GM12865 (cell line): ENCODE data around the gene KITLG.
"Not testable (repeated sequence)": the region's sequence is repeated elsewhere in the genome, so short reads cannot be mapped to it uniquely, and the experiment has no call there.

ENCODE experiments used
- DNase-seq: peaks from one replicate; pipeline ENCODE4 v3.0.0; 2010; ENCODE audit warnings: low read depth
- H3K4me3 ChIP-seq: 2 replicates; pipeline ENCODE4 v1.5.1; 2011; ENCODE audit warnings: mild to moderate bottlenecking, low read depth, low read length, control low read depth
- TF ChIP-seq, protein P1 (sequence below): IDR thresholded peaks from 2 replicates; pipeline ENCODE4 v1.5.1; 2011; ENCODE audit warnings: low read length, control low read depth, low read depth, inconsistent platforms; ENCODE audit not compliant: insufficient read depth; ENCODE audit errors: missing control alignments

The KITLG gene, protein sequence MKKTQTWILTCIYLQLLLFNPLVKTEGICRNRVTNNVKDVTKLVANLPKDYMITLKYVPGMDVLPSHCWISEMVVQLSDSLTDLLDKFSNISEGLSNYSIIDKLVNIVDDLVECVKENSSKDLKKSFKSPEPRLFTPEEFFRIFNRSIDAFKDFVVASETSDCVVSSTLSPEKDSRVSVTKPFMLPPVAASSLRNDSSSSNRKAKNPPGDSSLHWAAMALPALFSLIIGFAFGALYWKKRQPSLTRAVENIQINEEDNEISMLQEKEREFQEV

DNA sequence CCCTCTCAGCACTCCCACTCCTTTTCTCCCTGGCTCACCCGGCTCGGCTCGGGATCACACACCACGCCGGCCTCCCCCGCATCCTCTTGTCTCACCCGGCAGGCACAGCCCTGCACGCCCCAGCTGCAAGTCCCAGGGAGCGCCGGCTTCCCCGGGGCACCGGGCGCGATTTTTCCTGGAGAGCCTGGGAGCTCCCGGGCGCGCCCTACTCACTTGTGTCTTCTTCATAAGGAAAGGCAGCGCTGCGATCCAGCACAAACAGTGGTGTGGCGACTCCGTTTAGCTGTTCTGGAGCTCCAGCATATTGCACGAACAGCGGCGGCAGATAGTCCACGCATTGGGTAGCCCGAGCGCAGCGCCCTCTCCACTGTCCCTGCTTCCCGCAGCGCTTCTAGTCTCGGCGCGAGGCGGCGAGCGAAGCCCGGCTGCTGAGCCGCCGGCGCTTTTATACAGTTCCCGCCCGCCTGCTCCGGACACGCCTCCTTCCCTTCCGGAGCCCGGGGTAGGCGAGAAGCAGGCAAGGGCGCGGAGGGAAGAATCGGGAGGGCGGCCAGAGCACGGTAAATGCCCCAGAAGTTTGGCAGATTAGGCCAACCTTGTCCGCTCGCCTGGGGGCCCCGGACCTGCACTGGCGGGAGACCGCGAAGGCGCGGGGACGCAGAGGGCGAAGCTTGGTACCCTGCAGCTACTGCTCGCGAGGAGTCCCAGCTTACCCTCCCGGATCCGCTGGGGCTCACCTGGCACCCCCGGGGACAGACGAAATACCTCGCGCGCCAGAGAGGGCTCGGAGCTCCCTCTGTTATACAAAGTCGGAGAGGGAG, at the start of gene KITLG:
Gene KITLG, minus strand, starts transcription at position 421 of the 821 bp plus-strand sequence. Its CDS starts 193 bp downstream, at position 228.
- peak; percentile 60 for DNase-seq
- TF ChIP-seq, protein P1, sequence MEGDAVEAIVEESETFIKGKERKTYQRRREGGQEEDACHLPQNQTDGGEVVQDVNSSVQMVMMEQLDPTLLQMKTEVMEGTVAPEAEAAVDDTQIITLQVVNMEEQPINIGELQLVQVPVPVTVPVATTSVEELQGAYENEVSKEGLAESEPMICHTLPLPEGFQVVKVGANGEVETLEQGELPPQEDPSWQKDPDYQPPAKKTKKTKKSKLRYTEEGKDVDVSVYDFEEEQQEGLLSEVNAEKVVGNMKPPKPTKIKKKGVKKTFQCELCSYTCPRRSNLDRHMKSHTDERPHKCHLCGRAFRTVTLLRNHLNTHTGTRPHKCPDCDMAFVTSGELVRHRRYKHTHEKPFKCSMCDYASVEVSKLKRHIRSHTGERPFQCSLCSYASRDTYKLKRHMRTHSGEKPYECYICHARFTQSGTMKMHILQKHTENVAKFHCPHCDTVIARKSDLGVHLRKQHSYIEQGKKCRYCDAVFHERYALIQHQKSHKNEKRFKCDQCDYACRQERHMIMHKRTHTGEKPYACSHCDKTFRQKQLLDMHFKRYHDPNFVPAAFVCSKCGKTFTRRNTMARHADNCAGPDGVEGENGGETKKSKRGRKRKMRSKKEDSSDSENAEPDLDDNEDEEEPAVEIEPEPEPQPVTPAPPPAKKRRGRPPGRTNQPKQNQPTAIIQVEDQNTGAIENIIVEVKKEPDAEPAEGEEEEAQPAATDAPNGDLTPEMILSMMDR = no peak
- peak within 1 kb of the TSS; percentile 38 for H3K4me3 ChIP-seq

DNA sequence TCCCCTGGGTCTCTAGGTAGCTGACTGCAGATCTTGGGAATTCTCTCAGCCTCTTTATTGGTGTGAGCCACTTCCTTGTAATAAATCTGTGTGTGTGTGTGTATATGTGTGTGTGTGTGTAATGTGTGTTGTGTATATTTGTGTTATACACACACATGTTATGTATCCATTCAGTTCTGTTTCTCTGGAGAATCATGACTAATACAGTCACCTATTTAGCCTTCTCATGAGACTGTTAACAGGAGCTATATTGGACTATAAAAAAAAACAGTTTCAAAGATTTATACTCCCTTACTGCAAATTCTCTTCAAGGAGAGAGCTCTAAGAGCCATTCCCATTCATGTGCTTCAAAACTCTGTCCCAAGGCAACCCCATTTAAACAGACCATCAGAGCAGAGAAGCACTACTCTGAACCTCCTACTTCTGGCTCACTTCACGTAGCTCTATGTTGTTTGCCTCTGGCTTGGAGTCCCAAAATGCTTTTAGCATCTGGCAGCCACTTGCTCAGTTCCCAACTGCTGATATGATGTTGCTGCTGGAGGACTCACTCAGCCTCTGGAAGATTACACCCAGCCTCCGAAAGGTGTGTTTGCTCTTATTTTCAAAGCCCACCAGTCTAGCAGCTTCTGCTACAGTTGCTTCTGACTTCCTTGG, 48.7 kb upstream of the KITLG start:
- DNase-seq = no peak
- TF ChIP-seq, protein P1 = no peak
- no peak overlapping the region for H3K4me3 ChIP-seq

DNA sequence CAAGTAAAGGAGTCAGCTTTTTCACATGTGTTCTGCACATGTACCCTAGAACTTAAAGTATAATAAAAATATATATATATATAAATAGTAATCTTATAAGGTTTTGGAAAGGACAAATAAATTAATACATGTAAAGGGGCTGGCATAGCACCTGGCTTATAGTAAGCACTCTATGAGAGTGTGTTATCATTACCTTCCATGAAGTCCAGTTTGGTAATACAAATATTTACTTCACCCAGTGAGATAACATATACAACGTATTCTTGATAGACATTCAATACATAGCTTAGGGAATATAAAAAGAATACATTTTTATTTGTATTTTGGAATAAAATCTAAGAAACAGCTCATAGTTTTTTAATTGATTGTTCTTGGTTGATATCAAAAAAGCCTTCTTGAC, 47.8 kb upstream of the KITLG start:
- DNase-seq, H3K4me3 ChIP-seq: not testable (repeated sequence)

DNA sequence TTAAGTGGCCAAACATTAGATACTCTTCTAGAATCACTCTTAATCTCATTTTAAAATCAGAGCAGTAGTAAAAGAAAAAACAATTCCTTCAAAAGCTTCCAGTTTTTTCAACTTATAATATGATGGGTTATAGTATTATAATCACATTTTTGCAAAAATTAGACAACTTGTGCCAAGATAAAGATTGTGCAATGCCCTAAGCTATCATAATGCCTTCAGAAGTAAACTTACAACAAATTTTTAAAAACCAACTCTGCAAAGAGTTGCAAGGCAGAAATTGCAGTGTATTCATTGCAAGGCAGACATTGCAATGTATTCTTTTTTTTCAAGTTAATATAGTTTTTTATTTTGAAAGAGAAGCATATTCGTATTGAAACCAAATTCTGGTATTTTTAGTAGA, 47.2 kb upstream of the KITLG start:
- DNase-seq = no peak
- no peak overlapping the region for H3K4me3 ChIP-seq
- TF ChIP-seq, protein P1 = no peak

DNA sequence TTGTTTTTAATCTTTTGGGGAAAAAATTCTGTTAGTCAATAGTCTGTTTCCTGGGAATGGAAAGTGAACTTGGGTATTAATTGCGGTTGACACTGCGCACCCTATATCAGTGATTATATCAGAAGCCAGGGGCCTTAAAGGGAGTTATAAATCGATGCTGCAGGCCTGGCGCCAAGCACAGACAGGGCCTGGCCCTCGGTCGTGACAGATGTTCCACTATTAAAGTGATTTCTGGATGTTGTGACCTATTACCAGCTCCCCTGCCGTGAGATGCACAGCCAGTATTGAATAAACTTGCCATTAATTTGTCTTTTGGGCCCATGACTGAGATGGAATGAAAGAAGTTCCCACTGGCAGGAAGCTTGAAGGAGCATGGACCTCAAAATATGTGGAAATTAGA, 45.1 kb upstream of the KITLG start:
- no peak overlapping the region for H3K4me3 ChIP-seq
- DNase-seq = no peak
- TF ChIP-seq, protein P1 = no peak

DNA sequence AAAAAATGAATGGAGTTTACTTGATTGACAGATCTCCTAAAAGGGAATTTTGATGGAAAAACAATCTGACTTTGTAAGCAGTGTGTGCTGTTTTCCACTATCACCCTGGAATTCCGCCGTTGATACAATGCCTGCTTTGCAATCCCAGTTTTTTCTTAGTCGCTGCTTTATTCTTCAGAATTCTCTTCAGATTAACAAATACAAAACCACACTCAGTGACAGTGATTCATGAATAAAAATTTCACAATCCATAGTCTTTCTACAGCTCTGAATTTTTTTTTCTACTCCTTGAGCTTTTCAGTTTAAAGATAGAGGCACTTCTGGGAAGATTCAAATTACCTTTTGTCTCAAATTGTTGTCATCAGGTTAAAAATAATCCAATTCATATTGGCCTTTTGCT, 44.6 kb upstream of the KITLG start:
- no peak for DNase-seq
- TF ChIP-seq, protein P1 = no peak
- no peak overlapping the region for H3K4me3 ChIP-seq

DNA sequence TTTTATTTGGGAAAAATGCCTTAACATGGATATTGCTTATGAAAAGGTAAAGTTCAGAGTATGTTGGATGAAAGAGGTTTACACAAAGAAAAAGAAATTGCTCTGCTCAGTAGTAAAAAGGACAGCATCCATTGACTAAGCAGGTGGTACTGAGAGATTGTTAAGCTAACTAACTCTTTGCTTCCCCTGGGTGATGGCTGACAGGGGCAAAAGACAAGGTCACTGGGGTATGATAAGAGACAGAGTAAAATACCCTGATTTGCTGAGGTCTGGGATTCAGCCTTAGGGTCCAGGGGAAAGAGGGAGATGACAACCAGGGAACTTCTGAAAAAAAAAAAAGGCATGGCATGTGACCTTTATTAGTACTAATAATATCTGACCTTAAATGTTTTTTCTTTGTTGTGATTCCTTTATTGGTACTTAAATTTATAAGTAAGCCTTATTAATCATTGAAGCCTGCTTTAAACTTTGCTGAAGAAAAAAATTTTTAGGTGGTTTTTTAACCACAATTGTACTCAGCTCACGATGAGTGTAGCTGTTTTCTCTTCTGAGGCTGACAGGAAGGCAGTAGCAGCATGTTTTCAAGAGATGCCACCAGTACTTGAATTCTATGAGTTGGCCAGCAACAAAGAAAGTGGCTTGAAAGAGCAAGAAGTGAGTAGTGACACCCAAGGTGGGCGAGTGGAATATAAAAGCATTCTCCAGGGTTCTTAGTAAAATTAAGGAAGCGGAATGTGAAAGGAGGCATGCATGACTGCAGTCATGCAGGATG, 43.7 kb upstream of the KITLG start:
- TF ChIP-seq, protein P1 = no peak
- peak; percentile 9 for DNase-seq
- no peak overlapping the region for H3K4me3 ChIP-seq
